GM21381 (cell line): Measurements from ENCODE around the gene TASP1.
"Not testable (repeated sequence)": the region's sequence is repeated elsewhere in the genome, so short reads cannot be mapped to it uniquely, and the experiment has no call there.

Experiments
- ATAC-seq: cut with Tn5 transposase; IDR thresholded peaks from one replicate; pipeline ENCODE4 v1.9.1; 2021; ENCODE audit warnings: mild to moderate bottlenecking, moderate library complexity; ENCODE audit not compliant: unreplicated experiment

The TASP1 gene

GRCh38 chr20:13404293-13404692 lies 234.4 kb downstream of the TASP1 start:
- no peak for ATAC-seq

GRCh38 chr20:13403453-13403852 lies 235.3 kb downstream of the TASP1 start:
- no peak for ATAC-seq

- ATAC-seq = no peak
Observed at GRCh38 chr20:13402986-13403385, 235.7 kb downstream of the TASP1 start.

- no peak for ATAC-seq
Observed at GRCh38 chr20:13402171-13402760, 236.5 kb downstream of the TASP1 start.

- no peak for ATAC-seq
Observed at GRCh38 chr20:13401596-13401995, 237.1 kb downstream of the TASP1 start.

GRCh38 chr20:13400453-13400852 lies 238.3 kb downstream of the TASP1 start:
- no peak for ATAC-seq

GRCh38 chr20:13397300-13397724 lies 241.4 kb downstream of the TASP1 start:
- no peak for ATAC-seq

- no peak for ATAC-seq
Observed at GRCh38 chr20:13396826-13397225, 241.9 kb downstream of the TASP1 start.

GRCh38 chr20:13396022-13396421 lies 242.7 kb downstream of the TASP1 start:
- no peak for ATAC-seq

- no peak for ATAC-seq
Observed at GRCh38 chr20:13395232-13395631, 243.5 kb downstream of the TASP1 start.

GRCh38 chr20:13392391-13392790 lies 246.3 kb downstream of the TASP1 start:
- no peak for ATAC-seq

GRCh38 chr20:13389115-13389514 lies 249.6 kb downstream of the TASP1 start:
- no peak for ATAC-seq

- no peak for ATAC-seq
Observed at GRCh38 chr20:13384132-13384531, 254.6 kb downstream of the TASP1 start.

GRCh38 chr20:13382786-13383185 lies 255.9 kb downstream of the TASP1 start:
- ATAC-seq = no peak

GRCh38 chr20:13380497-13381229 lies 258.1 kb downstream of the TASP1 start:
- not testable (repeated sequence) for ATAC-seq

GRCh38 chr20:13373400-13373799 lies 265.3 kb downstream of the TASP1 start:
- no peak for ATAC-seq

- ATAC-seq = no peak
Observed at GRCh38 chr20:13364278-13365170, 274.2 kb downstream of the TASP1 start.

GRCh38 chr20:13363473-13363872 lies 275.3 kb downstream of the TASP1 start:
- no peak for ATAC-seq

GRCh38 chr20:13362165-13362564 lies 276.6 kb downstream of the TASP1 start:
- ATAC-seq = not testable (repeated sequence)

- ATAC-seq = not testable (repeated sequence)
Observed at GRCh38 chr20:13358936-13359335, 279.8 kb downstream of the TASP1 start.

GRCh38 chr20:13357782-13358181 lies 280.9 kb downstream of the TASP1 start:
- ATAC-seq = not testable (repeated sequence)

GRCh38 chr20:13356591-13356990 lies 282.1 kb downstream of the TASP1 start:
- no peak for ATAC-seq
